ENCODE data around the gene STK4. TPM values are rescaled to one million over a fixed set of nuclear protein-coding genes. Genes with fewer than 3 reads are reported as not detected.
"Not testable (repeated sequence)": the region's sequence is repeated elsewhere in the genome, so short reads cannot be mapped to it uniquely, and the experiment has no call there.

STK4 gene
- total and polyA plus RNA-seq, 7 donors: 2.4 to 8.6 (median 5.6) TPM

GRCh38 chr20:45061244-45061643 lies 94.9 kb downstream of the STK4 start:
- TF ChIP-seq, protein P1, sequence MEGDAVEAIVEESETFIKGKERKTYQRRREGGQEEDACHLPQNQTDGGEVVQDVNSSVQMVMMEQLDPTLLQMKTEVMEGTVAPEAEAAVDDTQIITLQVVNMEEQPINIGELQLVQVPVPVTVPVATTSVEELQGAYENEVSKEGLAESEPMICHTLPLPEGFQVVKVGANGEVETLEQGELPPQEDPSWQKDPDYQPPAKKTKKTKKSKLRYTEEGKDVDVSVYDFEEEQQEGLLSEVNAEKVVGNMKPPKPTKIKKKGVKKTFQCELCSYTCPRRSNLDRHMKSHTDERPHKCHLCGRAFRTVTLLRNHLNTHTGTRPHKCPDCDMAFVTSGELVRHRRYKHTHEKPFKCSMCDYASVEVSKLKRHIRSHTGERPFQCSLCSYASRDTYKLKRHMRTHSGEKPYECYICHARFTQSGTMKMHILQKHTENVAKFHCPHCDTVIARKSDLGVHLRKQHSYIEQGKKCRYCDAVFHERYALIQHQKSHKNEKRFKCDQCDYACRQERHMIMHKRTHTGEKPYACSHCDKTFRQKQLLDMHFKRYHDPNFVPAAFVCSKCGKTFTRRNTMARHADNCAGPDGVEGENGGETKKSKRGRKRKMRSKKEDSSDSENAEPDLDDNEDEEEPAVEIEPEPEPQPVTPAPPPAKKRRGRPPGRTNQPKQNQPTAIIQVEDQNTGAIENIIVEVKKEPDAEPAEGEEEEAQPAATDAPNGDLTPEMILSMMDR (IDR thresholded peaks at IDR 0.05): no peak
- H3K9me3 ChIP-seq: no peaks in the 10 kb centered on the region
- peaks cover 0 to 6% of the 10 kb centered on the region in 2 donors for H3K36me3 ChIP-seq (ENCODE audit: insufficient read depth in 1 of 2, low read depth in 1 of 2)
- DNase-seq: no peak
- no peaks in the 10 kb centered on the region for H3K4me1 ChIP-seq
- no peak overlapping the region for H3K4me3 ChIP-seq
- WGBS, 3 donors: 67 to 75% (median 70%) methylated on average over 4 of the region's 4 CpGs
- H3K27me3 ChIP-seq (ENCODE audit: insufficient read depth in 3 of 3, low read length in 2 of 3): no peaks in the 10 kb centered on the region
- peak in 3 of 4 donors; percentile 77 to 84 (median 78) for ATAC-seq
- intact Hi-C loops (cut with DNase I): no loop called here
- H3K27ac ChIP-seq: no peak overlapping the region

DNA sequence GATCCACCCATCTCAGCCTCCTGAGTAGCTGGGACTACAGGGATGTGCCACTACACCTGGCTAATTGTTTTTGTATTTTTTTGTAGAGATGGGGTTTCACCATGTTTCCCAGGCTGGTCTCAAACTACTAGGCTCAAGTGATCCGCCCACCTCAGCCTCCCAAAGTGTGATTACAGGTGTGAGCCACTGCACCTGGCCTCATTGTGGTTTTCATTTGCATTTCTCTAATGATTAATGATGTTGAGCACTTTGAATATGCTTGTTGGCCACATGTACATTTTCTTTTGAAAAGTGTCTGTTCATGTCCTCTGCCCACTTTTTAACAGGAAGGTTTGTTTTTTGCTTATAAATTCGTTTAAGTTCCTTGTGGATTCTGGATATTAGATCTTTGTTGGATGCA lies 96.8 kb downstream of the STK4 start:
- H3K27ac ChIP-seq; H3K36me3 ChIP-seq (ENCODE audit: insufficient read depth in 1 of 2, low read depth in 1 of 2); H3K4me1 ChIP-seq; H3K4me3 ChIP-seq; H3K9me3 ChIP-seq; DNase-seq; ATAC-seq; H3K27me3 ChIP-seq (ENCODE audit: insufficient read depth in 3 of 3, low read length in 2 of 3); intact Hi-C loops (cut with DNase I): not testable (repeated sequence)
- WGBS, 3 donors: 95 to 98% (median 96%) methylated on average over 2 of the region's 2 CpGs

GRCh38 chr20:45064812-45065211 lies 98.5 kb downstream of the STK4 start:
- no peak for DNase-seq
- no peaks in the 10 kb centered on the region for H3K4me1 ChIP-seq
- TF ChIP-seq, protein P1 (IDR thresholded peaks at IDR 0.05): no peak
- no peaks in the 10 kb centered on the region for H3K36me3 ChIP-seq (ENCODE audit: insufficient read depth in 1 of 2, low read depth in 1 of 2)
- ATAC-seq: no peak
- no peak overlapping the region for H3K4me3 ChIP-seq
- intact Hi-C loops (cut with DNase I): no loop called here
- no peaks in the 10 kb centered on the region for H3K27me3 ChIP-seq (ENCODE audit: insufficient read depth in 3 of 3, low read length in 2 of 3)
- H3K9me3 ChIP-seq: no peaks in the 10 kb centered on the region
- H3K27ac ChIP-seq: no peak overlapping the region

GRCh38 chr20:45066372-45066771 lies 100.1 kb downstream of the STK4 start:
- TF ChIP-seq, protein P1 (IDR thresholded peaks at IDR 0.05): no peak
- Histone ChIP-seq H3K27ac (no peak overlapping the region), H3K9me3 (no peaks in the 10 kb centered on the region), H3K4me1 (peaks cover 2% of the 10 kb centered on the region), H3K27me3 (ENCODE audit: insufficient read depth in 3 of 3, low read length in 2 of 3) (no peaks in the 10 kb centered on the region), H3K4me3 (no peak overlapping the region), H3K36me3 (ENCODE audit: insufficient read depth in 1 of 2, low read depth in 1 of 2) (no peaks in the 10 kb centered on the region)
- intact Hi-C loops (cut with DNase I): no loop called here
- ATAC-seq (no peak), DNase-seq (no peak)
- WGBS, 3 donors: 87 to 90% (median 90%) methylated on average over 7 of the region's 7 CpGs

DNA sequence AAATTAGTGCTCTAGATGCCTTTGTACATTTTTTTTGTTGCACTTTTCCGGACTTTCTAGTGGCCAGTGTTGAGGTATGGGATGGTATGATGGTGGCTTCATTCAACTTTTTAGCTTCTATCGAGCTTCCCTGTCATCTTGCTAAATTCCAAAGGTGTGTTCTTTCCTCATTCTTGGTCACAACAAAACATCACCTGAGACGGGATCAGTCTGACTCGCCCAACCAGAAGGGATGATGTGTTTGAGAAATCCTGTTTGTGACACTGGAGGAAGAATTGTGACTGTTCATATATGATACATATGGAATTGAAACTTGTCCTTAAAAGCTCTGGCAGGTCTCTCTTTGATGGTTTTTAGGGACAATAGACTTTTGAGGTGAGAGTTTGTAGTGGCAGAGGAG lies 100.8 kb downstream of the STK4 start:
- intact Hi-C loops (cut with DNase I): no loop called here
- Histone ChIP-seq H3K9me3 (no peaks in the 10 kb centered on the region), H3K4me1 (peaks cover 5% of the 10 kb centered on the region), H3K36me3 (ENCODE audit: insufficient read depth in 1 of 2, low read depth in 1 of 2) (no peaks in the 10 kb centered on the region), H3K4me3 (no peak overlapping the region), H3K27ac (no peak overlapping the region), H3K27me3 (ENCODE audit: insufficient read depth in 3 of 3, low read length in 2 of 3) (no peaks in the 10 kb centered on the region)
- TF ChIP-seq, protein P1 (IDR thresholded peaks at IDR 0.05): no peak
- no peak for ATAC-seq
- 94 to 98% (median 97%) methylated on average over 4 of the region's 4 CpGs for WGBS, 3 donors
- no peak for DNase-seq
